Measurements from ENCODE around the gene RBM20. TPM values are rescaled to one million over a fixed set of nuclear protein-coding genes. Genes with fewer than 3 reads are reported as not detected.
A peak's percentile ranks its signal among the peaks of the same experiment; 100 is the strongest.
"Not testable (repeated sequence)": the region's sequence is repeated elsewhere in the genome, so short reads cannot be mapped to it uniquely, and the experiment has no call there.

RBM20 gene
- total and polyA plus RNA-seq, 7 donors: 0.23 to 7.8 (median 5.4) TPM; not detected in 1

DNA sequence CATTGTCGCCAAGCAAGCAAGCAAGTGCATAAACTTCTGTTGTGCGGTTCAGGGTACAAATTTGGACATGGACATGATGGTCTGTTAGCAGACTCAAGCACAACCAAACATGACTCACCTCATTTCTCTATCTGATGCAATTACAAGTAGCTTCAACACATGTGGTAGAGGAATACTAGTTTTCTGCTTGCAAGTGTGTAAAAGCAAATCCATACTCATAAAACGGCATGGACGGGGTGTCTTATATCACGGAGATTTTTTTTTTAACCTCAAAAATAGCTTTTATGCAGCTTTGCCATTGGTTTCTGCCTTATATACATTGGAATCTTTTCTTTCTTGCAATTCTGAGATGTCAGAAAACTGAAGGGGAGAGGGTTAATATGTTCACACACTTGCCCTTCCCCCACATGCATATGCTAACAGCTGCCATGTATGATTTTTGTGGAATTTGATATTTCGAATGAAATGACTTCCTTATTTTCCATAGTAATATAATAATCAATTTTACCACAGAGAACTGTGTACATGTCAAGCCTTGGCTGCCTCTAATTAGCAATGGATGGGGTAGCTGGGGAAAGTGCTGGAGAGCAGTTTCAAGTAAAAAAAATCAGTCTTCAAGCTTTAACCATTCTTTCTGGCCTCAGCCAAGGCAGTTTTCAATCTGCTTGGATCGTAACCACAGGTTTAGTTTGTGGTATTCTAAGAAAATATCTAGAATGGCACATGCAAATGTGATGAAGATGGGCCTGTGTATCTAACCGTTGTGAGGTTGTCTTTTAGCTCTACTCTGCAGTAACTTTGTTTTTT, 121.6 kb downstream of the RBM20 start:
- no peak for DNase-seq
- 77 to 83% methylated on average over 8 of the region's 8 CpGs for WGBS, 2 donors
- peak overlapping the region in 1 of 4 donors; percentile 54 for H3K27ac ChIP-seq
- no peak overlapping the region for H3K4me3 ChIP-seq
- H3K9me3 ChIP-seq: no peaks in the 10 kb centered on the region
- TF ChIP-seq, protein P1, sequence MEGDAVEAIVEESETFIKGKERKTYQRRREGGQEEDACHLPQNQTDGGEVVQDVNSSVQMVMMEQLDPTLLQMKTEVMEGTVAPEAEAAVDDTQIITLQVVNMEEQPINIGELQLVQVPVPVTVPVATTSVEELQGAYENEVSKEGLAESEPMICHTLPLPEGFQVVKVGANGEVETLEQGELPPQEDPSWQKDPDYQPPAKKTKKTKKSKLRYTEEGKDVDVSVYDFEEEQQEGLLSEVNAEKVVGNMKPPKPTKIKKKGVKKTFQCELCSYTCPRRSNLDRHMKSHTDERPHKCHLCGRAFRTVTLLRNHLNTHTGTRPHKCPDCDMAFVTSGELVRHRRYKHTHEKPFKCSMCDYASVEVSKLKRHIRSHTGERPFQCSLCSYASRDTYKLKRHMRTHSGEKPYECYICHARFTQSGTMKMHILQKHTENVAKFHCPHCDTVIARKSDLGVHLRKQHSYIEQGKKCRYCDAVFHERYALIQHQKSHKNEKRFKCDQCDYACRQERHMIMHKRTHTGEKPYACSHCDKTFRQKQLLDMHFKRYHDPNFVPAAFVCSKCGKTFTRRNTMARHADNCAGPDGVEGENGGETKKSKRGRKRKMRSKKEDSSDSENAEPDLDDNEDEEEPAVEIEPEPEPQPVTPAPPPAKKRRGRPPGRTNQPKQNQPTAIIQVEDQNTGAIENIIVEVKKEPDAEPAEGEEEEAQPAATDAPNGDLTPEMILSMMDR (IDR thresholded peaks at IDR 0.05): no peak
- TF ChIP-seq POLR2AphosphoS5 (IDR thresholded peaks at IDR 0.05) (no peak), POLR2A (IDR thresholded peaks at IDR 0.05) (no peak), EP300 (IDR thresholded peaks at IDR 0.05) (no peak)
- H3K4me1 ChIP-seq: peaks cover 0 to 15% (median 2%) of the 10 kb centered on the region in 4 donors
- H3K27me3 ChIP-seq: no peaks in the 10 kb centered on the region
- H3K36me3 ChIP-seq: no peaks in the 10 kb centered on the region
- intact Hi-C loops (cut with DNase I): no loop called here

DNA sequence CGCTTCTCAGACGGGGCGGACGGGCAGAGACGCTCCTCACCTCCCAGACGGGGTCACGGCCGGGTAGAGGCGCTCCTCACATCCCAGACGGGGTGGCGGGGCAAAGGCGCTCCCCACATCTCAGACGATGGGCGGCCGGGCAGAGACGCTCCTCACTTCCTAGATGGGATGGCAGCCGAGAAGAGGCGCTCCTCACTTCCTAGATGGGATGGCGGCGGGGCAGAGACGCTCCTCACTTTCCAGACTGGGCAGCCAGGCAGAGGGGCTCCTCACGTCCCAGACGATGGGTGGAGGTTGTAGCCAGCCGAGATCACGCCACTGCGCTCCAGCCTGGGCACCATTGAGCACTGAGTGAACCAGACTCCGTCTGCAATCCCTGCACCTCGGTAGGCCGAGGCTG, 123.5 kb downstream of the RBM20 start:
- 98% methylated on average over 29 of the region's 29 CpGs for whole genome bisulfite sequencing, 2 donors
- intact Hi-C loops (cut with DNase I); H3K27ac ChIP-seq; DNase-seq; H3K9me3 ChIP-seq; H3K27me3 ChIP-seq; H3K36me3 ChIP-seq; H3K4me3 ChIP-seq: not testable (repeated sequence)
- peaks cover 0 to 15% (median 2%) of the 10 kb centered on the region in 4 donors for H3K4me1 ChIP-seq

DNA sequence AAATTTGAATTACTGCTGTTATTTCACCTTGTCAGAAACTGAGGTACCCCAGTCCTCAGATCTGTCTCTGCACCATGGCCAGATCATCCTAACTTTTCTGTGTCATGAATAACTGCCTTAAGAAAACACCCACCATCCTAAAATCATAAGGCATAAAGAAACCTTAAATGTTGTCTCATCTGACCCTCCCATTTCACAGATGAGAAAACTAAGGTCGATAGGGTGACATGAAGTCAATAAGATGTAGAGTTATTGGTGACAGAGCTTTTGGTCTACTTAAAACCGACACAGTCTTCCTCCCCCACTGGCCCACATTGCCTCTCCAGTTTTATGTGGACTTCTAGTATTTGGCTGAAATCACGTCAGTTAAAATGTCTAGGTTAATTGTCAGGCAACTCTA, 126.1 kb downstream of the RBM20 start:
- Histone ChIP-seq H3K27me3 (no peaks in the 10 kb centered on the region), H3K9me3 (no peaks in the 10 kb centered on the region), H3K27ac (no peak overlapping the region), H3K4me3 (no peak overlapping the region), H3K36me3 (no peaks in the 10 kb centered on the region), H3K4me1 (peaks cover 0 to 14% (median 9%) of the 10 kb centered on the region in 4 donors)
- intact Hi-C loops (cut with DNase I): no loop called here
- 90 to 96% methylated on average over 3 of the region's 3 CpGs for WGBS, 2 donors
- TF ChIP-seq, protein P1 (IDR thresholded peaks at IDR 0.05): no peak
- TF ChIP-seq POLR2AphosphoS5 (IDR thresholded peaks at IDR 0.05): no peak
- TF ChIP-seq POLR2A (IDR thresholded peaks at IDR 0.05): no peak
- DNase-seq: no peak

DNA sequence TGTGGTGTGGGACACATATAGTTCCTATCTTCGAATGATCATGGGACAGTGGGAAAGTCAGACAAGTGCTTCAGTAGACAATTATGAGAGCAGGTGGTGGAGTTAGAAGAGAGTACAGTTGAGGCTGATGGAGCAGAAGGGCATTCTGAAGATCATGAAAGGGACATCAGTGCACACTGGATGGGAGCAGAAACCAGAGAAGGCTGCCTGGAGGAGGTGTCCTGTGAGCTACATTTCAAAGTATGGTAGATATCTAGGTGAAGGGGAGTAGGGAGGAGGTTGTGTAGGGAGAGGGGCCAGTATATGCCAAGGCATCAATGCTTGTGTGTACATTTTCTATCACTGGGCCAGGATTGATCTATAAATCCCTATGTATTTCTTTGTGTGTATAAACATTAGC, 127.3 kb downstream of the RBM20 start:
- intact Hi-C loops (cut with DNase I): no loop called here
- no peaks in the 10 kb centered on the region for H3K36me3 ChIP-seq
- 96 to 97% methylated on average over 1 of the region's 1 CpG for WGBS, 2 donors
- DNase-seq: no peak
- H3K27ac ChIP-seq: no peak overlapping the region
- H3K9me3 ChIP-seq: no peaks in the 10 kb centered on the region
- H3K4me1 ChIP-seq: peaks cover 0 to 11% (median 8%) of the 10 kb centered on the region in 4 donors
- TF ChIP-seq POLR2AphosphoS5 (IDR thresholded peaks at IDR 0.05): no peak
- TF ChIP-seq, protein P1 (IDR thresholded peaks at IDR 0.05): no peak
- no peak for TF ChIP-seq EP300 (IDR thresholded peaks at IDR 0.05)
- TF ChIP-seq POLR2A (IDR thresholded peaks at IDR 0.05): no peak
- H3K27me3 ChIP-seq: no peaks in the 10 kb centered on the region
- no peak overlapping the region for H3K4me3 ChIP-seq

DNA sequence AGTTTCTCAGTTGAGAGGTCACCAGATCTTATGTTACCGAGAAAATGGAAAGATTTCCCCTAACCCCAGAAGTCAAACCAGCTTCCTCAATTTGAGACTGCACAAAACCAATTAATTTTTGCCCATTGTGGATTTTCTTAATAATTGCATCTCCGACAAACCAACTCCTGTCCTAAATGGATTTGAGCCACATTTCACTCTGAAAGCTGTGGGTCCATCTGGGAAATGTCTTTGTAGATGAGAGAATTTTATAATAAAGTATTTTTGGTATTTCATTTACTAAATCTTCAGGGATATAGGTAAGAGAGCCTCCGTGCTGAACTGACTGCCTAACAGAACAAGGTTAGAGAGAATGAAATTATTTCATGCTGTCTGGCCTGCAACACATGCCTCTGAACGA, 127.9 kb downstream of the RBM20 start:
- TF ChIP-seq, protein P1 (IDR thresholded peaks at IDR 0.05): no peak
- TF ChIP-seq POLR2AphosphoS5 (IDR thresholded peaks at IDR 0.05) (no peak), EP300 (IDR thresholded peaks at IDR 0.05) (no peak), POLR2A (IDR thresholded peaks at IDR 0.05) (no peak)
- no peak for DNase-seq
- Histone ChIP-seq H3K27me3 (no peaks in the 10 kb centered on the region), H3K4me1 (peaks cover 0 to 11% (median 8%) of the 10 kb centered on the region in 4 donors), H3K9me3 (no peaks in the 10 kb centered on the region), H3K36me3 (no peaks in the 10 kb centered on the region), H3K4me3 (no peak overlapping the region), H3K27ac (no peak overlapping the region)
- WGBS, 2 donors: 93% methylated on average over 4 of the region's 4 CpGs
- intact Hi-C loops (cut with DNase I): no loop called here

All from sigmoid colon (tissue), 7 donors.